Thoracic aorta (tissue), 2 donors: ENCODE data around the gene ZNF580. TPM values are rescaled to one million over a fixed set of nuclear protein-coding genes. Genes with fewer than 3 reads are reported as not detected.
A peak's percentile ranks its signal among the peaks of the same experiment; 100 is the strongest.

Experiments used
- ATAC-seq: fragments of 150-250 bp; one replicate; pipeline ENCODE4 v1.8.0; 2017; ENCODE audit warnings: low read depth; ENCODE audit not compliant: insufficient number of reproducible peaks, low FRiP score
- DNase-seq: peaks from one replicate; pipeline ENCODE4 v3.0.0-alpha.2; 2020; ENCODE audit warnings: low spot score
- H3K27ac ChIP-seq, 2 donors: fragments of 200-600 bp; sonication (generic); 1 replicate in 1 of 2; 2 replicates in 1 of 2; pipeline ENCODE4 v1.5.1; 2016; ENCODE audit warnings: mild to moderate bottlenecking in 2 of 2, moderate library complexity in 2 of 2
- H3K27me3 ChIP-seq: fragments of 200-600 bp; sonication (generic); replicated peaks from 2 replicates; pipeline ENCODE4 v1.6.0; 2016; ENCODE audit warnings: mild to moderate bottlenecking; ENCODE audit not compliant: insufficient read depth
- H3K36me3 ChIP-seq: fragments of 200-600 bp; sonication (generic); one replicate; pipeline ENCODE4 v1.5.1; 2016
- H3K4me1 ChIP-seq, 2 donors: fragments of 200-600 bp; sonication (generic); 1 replicate in 1 of 2; 2 replicates in 1 of 2; pipeline versions ENCODE4 v1.5.1 to v1.6.0; 2016; ENCODE audit warnings: low read depth in 2 of 2, mild to moderate bottlenecking in 1 of 2; ENCODE audit not compliant: control insufficient read depth in 1 of 2
- H3K4me3 ChIP-seq: fragments of 200-600 bp; sonication (generic); 2 replicates; pipeline ENCODE4 v1.5.1; 2016; ENCODE audit warnings: mild to moderate bottlenecking
- H3K9me3 ChIP-seq: fragments of 200-600 bp; sonication (generic); 2 replicates; pipeline ENCODE4 v1.5.1; 2016
- total RNA-seq, 2 donors: library from RNA; depleted of rRNA; stranded (reverse); fragments of >200 nt; gene quantifications; one replicate each; pipeline versions ENCODE4 v1.1.0 to v1.2.3, GENCODE V29; 2016
- TF ChIP-seq, protein P1 (sequence below): fragments of 200-600 bp; sonication (generic); IDR thresholded peaks from one replicate; pipeline ENCODE4 v1.5.1; 2019; ENCODE audit warnings: antibody characterized with exemption

The ZNF580 gene
- total RNA-seq, 2 donors from 2014 or later, result 46.0 to 65.5 TPM

DNA sequence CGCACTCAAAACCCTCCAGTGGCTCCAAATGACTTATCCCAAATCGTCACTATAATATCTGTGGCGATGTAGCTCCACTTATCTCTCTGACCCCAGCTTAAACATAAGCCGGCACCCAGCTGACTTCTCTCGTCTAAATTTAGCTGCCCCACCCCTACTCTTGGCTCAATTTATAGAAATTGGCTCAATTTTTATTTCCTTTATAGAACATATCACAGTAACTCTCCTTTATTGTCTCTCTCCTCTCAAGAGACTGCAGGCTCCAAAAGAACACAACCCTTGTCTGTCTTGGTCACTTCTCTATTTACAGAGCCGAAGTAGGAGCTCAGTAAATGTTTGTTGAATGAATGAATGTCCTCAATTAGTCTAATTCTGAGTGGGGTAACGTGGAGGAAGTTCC lies 17.2 kb upstream of the ZNF580 start:
- no peaks in the 10 kb centered on the region for H3K9me3 ChIP-seq
- no peaks in the 10 kb centered on the region for H3K27me3 ChIP-seq
- H3K4me1 ChIP-seq, result peaks cover 0 to 6% of the 10 kb centered on the region in 2 donors
- peak overlapping the region; percentile 38 to 93 for H3K27ac ChIP-seq
- DNase-seq (no peak), ATAC-seq (no peak)
- peak overlapping the region; percentile 94 for H3K4me3 ChIP-seq
- no peaks in the 10 kb centered on the region for H3K36me3 ChIP-seq
- TF ChIP-seq, protein P1, sequence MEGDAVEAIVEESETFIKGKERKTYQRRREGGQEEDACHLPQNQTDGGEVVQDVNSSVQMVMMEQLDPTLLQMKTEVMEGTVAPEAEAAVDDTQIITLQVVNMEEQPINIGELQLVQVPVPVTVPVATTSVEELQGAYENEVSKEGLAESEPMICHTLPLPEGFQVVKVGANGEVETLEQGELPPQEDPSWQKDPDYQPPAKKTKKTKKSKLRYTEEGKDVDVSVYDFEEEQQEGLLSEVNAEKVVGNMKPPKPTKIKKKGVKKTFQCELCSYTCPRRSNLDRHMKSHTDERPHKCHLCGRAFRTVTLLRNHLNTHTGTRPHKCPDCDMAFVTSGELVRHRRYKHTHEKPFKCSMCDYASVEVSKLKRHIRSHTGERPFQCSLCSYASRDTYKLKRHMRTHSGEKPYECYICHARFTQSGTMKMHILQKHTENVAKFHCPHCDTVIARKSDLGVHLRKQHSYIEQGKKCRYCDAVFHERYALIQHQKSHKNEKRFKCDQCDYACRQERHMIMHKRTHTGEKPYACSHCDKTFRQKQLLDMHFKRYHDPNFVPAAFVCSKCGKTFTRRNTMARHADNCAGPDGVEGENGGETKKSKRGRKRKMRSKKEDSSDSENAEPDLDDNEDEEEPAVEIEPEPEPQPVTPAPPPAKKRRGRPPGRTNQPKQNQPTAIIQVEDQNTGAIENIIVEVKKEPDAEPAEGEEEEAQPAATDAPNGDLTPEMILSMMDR, result no peak

DNA sequence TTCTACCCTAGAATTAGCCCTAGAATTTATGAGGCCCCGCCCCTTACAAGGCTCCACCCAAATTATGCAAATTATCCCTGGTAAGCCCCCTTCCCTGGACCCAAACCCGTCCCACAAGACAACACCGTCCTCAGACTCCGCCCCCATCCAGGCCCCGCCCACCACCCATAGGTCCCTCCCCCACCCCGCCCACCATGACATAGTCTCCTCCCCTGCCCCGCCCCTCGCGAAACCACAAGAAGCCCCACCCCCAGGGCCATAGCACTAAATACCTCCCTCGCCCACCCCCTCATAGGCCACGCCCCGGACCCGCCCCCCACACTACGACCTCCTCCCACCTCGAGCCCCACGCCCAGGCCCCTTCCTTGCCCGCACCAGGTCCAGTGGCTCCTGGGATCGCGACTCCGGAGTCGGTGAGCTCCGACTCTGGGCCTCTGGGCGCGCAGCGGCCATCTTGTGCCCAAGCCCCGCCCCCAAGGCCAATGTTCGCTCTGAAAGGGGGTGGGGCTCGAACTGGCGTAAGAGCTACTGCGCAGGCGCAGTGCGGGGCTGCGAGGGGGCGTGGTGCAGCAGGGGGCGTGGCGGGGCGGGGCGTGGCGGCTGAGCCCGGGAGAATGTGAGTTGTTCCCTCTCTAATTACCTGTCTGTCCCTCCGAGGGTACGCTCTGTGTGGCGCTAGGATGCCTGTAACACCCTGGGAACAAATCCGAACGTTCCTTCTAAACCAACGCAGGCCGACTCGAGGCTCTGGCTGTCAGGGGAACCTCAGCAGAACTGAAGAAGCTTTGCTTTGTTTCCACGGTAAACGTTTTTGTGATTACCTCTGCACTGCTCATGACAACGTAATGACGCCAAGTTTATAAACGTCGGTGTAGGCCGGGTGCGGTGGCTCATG lies 16.4 kb upstream of the ZNF580 start, which contains the start of gene ZNF784:
TSS of gene ZNF784 (minus strand) at position 458 of the 895 bp plus-strand sequence. CDS start at position 453, 5 bp downstream.
- peaks cover 0 to 6% of the 10 kb centered on the region in 2 donors for H3K4me1 ChIP-seq
- ATAC-seq (peak; percentile 81), DNase-seq (peak; percentile 85)
- no peaks in the 10 kb centered on the region for H3K36me3 ChIP-seq
- peak within 1 kb of the TSS; percentile 94 for H3K4me3 ChIP-seq
- TF ChIP-seq, protein P1, result no peak
- H3K9me3 ChIP-seq, result no peaks in the 10 kb centered on the region
- H3K27ac ChIP-seq, result peak within 1 kb of the TSS; percentile 93 to 96
- H3K27me3 ChIP-seq, result no peaks in the 10 kb centered on the region

DNA sequence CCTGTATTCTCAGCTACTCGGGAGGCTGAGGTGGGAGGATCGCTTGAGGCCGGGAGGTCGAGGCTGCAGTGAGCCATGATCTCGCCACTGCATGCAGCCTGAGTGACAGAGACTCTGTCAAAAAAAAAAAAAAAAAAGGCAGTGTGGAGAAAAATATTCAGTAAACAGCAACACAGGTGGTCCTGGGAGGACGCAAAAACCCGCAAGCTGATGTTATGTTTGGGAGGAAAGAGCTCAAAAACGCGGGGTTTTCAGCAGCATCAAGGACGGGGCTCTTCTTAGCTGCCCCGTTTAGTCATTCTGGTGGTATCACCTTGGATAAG lies 15.8 kb upstream of the ZNF580 start:
- Histone ChIP-seq H3K27ac (peak overlapping the region in 1 of 2 donors; percentile 93), H3K4me3 (peak overlapping the region; percentile 94), H3K4me1 (peaks cover 0 to 6% of the 10 kb centered on the region in 2 donors), H3K36me3 (no peaks in the 10 kb centered on the region), H3K9me3 (no peaks in the 10 kb centered on the region), H3K27me3 (no peaks in the 10 kb centered on the region)
- TF ChIP-seq, protein P1, result no peak
- DNase-seq (no peak), ATAC-seq (no peak)

DNA sequence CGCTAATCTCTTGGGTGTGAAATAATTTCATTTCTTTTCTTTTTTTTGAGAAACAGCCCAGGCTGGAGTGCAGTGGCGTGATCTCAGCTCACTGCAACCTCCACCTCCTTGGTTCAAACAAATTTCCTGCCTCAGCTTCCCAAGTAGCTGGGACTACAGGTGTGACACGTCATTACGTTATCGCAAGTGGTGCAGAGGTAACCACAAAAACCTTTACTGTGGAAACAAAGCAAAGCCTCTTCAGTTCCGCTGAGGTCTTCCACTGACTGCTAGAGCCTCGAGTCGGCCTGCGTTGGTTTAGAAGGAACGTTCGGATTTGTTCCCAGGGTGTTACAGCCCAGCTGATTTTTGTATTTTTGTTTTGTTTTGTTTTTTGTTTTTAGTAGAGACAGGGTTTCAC lies 14.5 kb upstream of the ZNF580 start:
- no peak overlapping the region for H3K4me3 ChIP-seq
- no peak overlapping the region for H3K27ac ChIP-seq
- no peaks in the 10 kb centered on the region for H3K27me3 ChIP-seq
- DNase-seq, result no peak
- H3K4me1 ChIP-seq, result peaks cover 0 to 6% of the 10 kb centered on the region in 2 donors
- H3K36me3 ChIP-seq, result no peaks in the 10 kb centered on the region
- no peaks in the 10 kb centered on the region for H3K9me3 ChIP-seq
- TF ChIP-seq, protein P1, result no peak
- no peak for ATAC-seq

DNA sequence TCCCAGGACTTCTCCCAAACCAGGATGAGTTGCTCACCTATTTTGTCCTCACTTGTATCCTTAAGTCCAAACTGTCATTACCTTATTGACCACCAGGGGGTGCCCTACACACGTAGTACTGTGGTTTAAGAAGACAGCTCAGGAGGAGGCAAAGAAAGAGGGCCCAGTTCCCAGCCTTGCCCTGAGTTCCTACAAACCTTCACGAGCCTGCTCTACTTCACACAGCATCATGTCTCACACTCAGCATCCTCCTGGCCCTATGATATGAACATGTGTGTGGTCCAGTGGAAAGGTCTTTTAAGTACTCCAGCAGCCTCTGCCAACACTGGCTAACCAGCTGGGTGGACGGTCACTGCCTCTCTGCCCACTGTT lies 8.4 kb upstream of the ZNF580 start:
- Histone ChIP-seq H3K27ac (peak overlapping the region in 1 of 2 donors; percentile 27), H3K9me3 (no peaks in the 10 kb centered on the region), H3K4me3 (no peak overlapping the region), H3K27me3 (no peaks in the 10 kb centered on the region), H3K4me1 (peaks cover 23 to 32% of the 10 kb centered on the region in 2 donors), H3K36me3 (no peaks in the 10 kb centered on the region)
- no peak for ATAC-seq
- TF ChIP-seq, protein P1, result peak; percentile 86
- peak; percentile 97 for DNase-seq
